ENCODE data around the gene LRRC31. TPM values are rescaled to one million over a fixed set of nuclear protein-coding genes. Genes with fewer than 3 reads are reported as not detected.

The LRRC31 gene
- total and polyA plus RNA-seq, 2 of the 8 experiments (the other 6 are each of a cell fraction or from before 2014, with no cell fraction given), result not detected

GRCh38 chr3:169835533-169835932, 34.2 kb downstream of the LRRC31 start (continued):
- TF ChIP-seq, protein P1, sequence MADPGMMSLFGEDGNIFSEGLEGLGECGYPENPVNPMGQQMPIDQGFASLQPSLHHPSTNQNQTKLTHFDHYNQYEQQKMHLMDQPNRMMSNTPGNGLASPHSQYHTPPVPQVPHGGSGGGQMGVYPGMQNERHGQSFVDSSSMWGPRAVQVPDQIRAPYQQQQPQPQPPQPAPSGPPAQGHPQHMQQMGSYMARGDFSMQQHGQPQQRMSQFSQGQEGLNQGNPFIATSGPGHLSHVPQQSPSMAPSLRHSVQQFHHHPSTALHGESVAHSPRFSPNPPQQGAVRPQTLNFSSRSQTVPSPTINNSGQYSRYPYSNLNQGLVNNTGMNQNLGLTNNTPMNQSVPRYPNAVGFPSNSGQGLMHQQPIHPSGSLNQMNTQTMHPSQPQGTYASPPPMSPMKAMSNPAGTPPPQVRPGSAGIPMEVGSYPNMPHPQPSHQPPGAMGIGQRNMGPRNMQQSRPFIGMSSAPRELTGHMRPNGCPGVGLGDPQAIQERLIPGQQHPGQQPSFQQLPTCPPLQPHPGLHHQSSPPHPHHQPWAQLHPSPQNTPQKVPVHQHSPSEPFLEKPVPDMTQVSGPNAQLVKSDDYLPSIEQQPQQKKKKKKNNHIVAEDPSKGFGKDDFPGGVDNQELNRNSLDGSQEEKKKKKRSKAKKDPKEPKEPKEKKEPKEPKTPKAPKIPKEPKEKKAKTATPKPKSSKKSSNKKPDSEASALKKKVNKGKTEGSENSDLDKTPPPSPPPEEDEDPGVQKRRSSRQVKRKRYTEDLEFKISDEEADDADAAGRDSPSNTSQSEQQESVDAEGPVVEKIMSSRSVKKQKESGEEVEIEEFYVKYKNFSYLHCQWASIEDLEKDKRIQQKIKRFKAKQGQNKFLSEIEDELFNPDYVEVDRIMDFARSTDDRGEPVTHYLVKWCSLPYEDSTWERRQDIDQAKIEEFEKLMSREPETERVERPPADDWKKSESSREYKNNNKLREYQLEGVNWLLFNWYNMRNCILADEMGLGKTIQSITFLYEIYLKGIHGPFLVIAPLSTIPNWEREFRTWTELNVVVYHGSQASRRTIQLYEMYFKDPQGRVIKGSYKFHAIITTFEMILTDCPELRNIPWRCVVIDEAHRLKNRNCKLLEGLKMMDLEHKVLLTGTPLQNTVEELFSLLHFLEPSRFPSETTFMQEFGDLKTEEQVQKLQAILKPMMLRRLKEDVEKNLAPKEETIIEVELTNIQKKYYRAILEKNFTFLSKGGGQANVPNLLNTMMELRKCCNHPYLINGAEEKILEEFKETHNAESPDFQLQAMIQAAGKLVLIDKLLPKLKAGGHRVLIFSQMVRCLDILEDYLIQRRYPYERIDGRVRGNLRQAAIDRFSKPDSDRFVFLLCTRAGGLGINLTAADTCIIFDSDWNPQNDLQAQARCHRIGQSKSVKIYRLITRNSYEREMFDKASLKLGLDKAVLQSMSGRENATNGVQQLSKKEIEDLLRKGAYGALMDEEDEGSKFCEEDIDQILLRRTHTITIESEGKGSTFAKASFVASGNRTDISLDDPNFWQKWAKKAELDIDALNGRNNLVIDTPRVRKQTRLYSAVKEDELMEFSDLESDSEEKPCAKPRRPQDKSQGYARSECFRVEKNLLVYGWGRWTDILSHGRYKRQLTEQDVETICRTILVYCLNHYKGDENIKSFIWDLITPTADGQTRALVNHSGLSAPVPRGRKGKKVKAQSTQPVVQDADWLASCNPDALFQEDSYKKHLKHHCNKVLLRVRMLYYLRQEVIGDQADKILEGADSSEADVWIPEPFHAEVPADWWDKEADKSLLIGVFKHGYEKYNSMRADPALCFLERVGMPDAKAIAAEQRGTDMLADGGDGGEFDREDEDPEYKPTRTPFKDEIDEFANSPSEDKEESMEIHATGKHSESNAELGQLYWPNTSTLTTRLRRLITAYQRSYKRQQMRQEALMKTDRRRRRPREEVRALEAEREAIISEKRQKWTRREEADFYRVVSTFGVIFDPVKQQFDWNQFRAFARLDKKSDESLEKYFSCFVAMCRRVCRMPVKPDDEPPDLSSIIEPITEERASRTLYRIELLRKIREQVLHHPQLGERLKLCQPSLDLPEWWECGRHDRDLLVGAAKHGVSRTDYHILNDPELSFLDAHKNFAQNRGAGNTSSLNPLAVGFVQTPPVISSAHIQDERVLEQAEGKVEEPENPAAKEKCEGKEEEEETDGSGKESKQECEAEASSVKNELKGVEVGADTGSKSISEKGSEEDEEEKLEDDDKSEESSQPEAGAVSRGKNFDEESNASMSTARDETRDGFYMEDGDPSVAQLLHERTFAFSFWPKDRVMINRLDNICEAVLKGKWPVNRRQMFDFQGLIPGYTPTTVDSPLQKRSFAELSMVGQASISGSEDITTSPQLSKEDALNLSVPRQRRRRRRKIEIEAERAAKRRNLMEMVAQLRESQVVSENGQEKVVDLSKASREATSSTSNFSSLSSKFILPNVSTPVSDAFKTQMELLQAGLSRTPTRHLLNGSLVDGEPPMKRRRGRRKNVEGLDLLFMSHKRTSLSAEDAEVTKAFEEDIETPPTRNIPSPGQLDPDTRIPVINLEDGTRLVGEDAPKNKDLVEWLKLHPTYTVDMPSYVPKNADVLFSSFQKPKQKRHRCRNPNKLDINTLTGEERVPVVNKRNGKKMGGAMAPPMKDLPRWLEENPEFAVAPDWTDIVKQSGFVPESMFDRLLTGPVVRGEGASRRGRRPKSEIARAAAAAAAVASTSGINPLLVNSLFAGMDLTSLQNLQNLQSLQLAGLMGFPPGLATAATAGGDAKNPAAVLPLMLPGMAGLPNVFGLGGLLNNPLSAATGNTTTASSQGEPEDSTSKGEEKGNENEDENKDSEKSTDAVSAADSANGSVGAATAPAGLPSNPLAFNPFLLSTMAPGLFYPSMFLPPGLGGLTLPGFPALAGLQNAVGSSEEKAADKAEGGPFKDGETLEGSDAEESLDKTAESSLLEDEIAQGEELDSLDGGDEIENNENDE (IDR thresholded peaks at IDR 0.05; ENCODE audit: insufficient replicate concordance, low read length), result no peak
- TF ChIP-seq POLR2A (IDR thresholded peaks at IDR 0.05; ENCODE audit: control extremely low read depth in 1 of 2, low read depth in 2 of 2, low read length in 2 of 2), result no peak
- no peak for TF ChIP-seq TAF7 (optimal IDR thresholded peaks at IDR 0.05; ENCODE audit: borderline replicate concordance, low read depth, low read length)
- TF ChIP-seq CHD1 (IDR thresholded peaks at IDR 0.05; ENCODE audit: low read depth, low read length), result no peak
- TF ChIP-seq TBP (IDR thresholded peaks at IDR 0.05; ENCODE audit: low read depth, low read length), result no peak
- TF ChIP-seq KDM4A (IDR thresholded peaks at IDR 0.05; ENCODE audit: low read depth, low read length, severe bottlenecking), result no peak
- no peak for TF ChIP-seq JUND (IDR thresholded peaks at IDR 0.05; ENCODE audit: low read length)
- TF ChIP-seq GABPA (IDR thresholded peaks at IDR 0.05; ENCODE audit: borderline replicate concordance, insufficient read depth, low read length), result no peak
- TF ChIP-seq KDM1A (IDR thresholded peaks at IDR 0.05; ENCODE audit: borderline replicate concordance, low read length), result no peak
- no peak for TF ChIP-seq RXRA (IDR thresholded peaks at IDR 0.05; ENCODE audit: insufficient read depth, low read depth, low read length)
- no peak for TF ChIP-seq SIN3A (conservative IDR thresholded peaks at IDR 0.05 in 1 of 2, IDR thresholded peaks at IDR 0.05 in 1 of 2; ENCODE audit: low read depth in 1 of 2, low read length in 2 of 2)
- no peak for TF ChIP-seq CBX8 (IDR thresholded peaks at IDR 0.05; ENCODE audit: borderline replicate concordance, low read depth, low read length)
